GM13977 (cell line): ENCODE data around the gene BCAS1.

ENCODE experiments used
- DNase-seq: peaks from one replicate; pipeline ENCODE4 v3.0.0; 2012; ENCODE audit warnings: low spot score
- CTCF ChIP-seq: IDR thresholded peaks from 2 replicates; pipeline ENCODE4 v1.5.1; 2012; ENCODE audit warnings: mild to moderate bottlenecking, control low read depth; ENCODE audit not compliant: insufficient read depth; ENCODE audit errors: extremely low read depth, missing control alignments
- in situ Hi-C: fragments of 300-500 bp; cut with MboI; formaldehyde crosslinking; loops from one replicate; pipeline ENCODE4 v1.12.0; 2022; ENCODE audit warnings: low sequenced_read_pairs, low pct_unique_long_range_greater_than_20kb, mixed read lengths, inconsistent platforms; ENCODE audit not compliant: unreplicated experiment

The BCAS1 gene

GRCh38 chr20:53905019-53905819 is 165.2 kb downstream of the BCAS1 start:
- TF ChIP-seq CTCF: no peak
- DNase-seq: no peak
- in situ Hi-C loops: loop anchor here (25.0 kb wide), 1 partner anchor 168 kb away; no protein-coding TSS in a partner anchor

GRCh38 chr20:53904261-53904660 is 166.1 kb downstream of the BCAS1 start:
- no peak for DNase-seq
- no peak for TF ChIP-seq CTCF
- in situ Hi-C loops: loop anchor here (25.0 kb wide), 1 partner anchor 167 kb away; no protein-coding TSS in a partner anchor

- DNase-seq: no peak
- TF ChIP-seq CTCF: no peak
- in situ Hi-C loops: loop anchor here (25.0 kb wide), 1 partner anchor 166 kb away; no protein-coding TSS in a partner anchor
Measured at GRCh38 chr20:53903652-53903987, 166.8 kb downstream of the BCAS1 start.

- DNase-seq: no peak
- in situ Hi-C loops: loop anchor here (25.0 kb wide), 1 partner anchor 166 kb away; no protein-coding TSS in a partner anchor
- no peak for TF ChIP-seq CTCF
Measured at GRCh38 chr20:53902968-53903651, 167.3 kb downstream of the BCAS1 start.

GRCh38 chr20:53901497-53902096 is 168.8 kb downstream of the BCAS1 start:
- no peak for TF ChIP-seq CTCF
- in situ Hi-C loops: loop anchor here (25.0 kb wide), 1 partner anchor 164 kb away; no protein-coding TSS in a partner anchor
- no peak for DNase-seq

- DNase-seq: no peak
- TF ChIP-seq CTCF: no peak
- in situ Hi-C loops: loop anchor here (25.0 kb wide), 1 partner anchor 164 kb away; no protein-coding TSS in a partner anchor
Measured at GRCh38 chr20:53901064-53901463, 169.3 kb downstream of the BCAS1 start.
